Femur (tissue), 1 donor: Measurements from ENCODE around the gene LRP2.
"Not testable (repeated sequence)": the region's sequence is repeated elsewhere in the genome, so short reads cannot be mapped to it uniquely, and the experiment has no call there.

Experiments used
- DNase-seq: peaks from one replicate; pipeline ENCODE4 v3.0.0-alpha.2; 2017

The LRP2 gene

DNA sequence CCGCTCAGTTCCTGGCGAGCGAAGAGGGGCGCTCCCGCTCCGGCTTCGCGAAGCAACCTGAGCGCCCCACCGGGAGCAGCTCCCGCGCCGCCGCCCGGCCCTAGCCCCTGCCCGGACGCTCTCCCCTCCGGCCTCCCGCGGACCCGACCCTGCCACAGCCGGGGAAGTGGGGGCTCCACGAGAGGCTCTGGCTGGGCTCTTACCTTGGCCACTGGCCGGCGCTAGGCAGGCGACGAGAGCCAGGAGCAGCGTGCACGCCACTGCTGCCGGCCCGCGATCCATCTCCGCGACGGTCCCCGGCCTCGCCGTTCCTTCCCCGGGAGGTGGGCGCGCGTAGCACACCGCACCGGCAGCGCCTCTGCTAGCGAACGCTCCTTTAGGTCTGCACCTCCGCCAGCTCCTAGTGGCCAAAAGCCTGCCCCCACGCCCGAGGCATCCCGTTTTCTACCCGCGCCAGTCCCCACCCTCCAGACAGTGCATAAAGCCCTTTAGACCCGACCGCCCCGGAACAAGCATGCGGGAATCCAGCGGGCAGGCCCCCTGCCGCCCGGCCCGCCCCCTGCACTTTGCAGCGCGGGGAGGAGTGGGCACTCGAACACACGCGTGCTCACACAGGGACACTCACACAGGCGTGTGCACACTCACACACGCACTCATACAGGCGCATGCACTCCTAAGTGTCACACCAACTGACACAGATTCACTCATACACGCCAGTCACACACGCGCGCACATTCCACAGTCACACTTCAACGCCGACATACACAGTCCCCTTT, at the start of gene LRP2:
TSS of gene LRP2 (minus strand) at position 417 of the 776 bp plus-strand sequence. CDS start at position 282, 135 bp downstream.
- DNase-seq: peak; percentile 18

DNA sequence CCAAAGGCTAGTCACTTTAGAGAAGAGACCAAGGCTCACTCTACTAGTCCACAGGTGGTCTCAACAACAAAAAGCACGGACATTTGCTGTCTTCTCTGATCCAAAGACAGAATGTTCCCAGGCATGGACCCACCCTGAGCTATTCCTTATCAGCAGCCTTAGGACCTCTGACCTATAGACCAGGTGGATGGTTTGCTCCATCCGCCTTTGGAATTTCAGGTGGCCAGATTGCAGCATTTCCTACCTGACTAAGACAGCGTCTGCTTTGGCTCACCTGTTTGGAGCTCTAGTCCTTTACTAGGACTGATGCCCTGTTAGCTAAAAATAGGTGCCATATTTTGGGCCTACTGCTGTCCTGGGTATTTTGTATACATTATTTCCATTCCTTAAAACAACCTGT, 44.6 kb upstream of the LRP2 start:
- no peak for DNase-seq

GRCh38 chr2:169399491-169399890, 37.2 kb upstream of the LRP2 start:
- not testable (repeated sequence) for DNase-seq

GRCh38 chr2:169397697-169398096, 35.4 kb upstream of the LRP2 start:
- DNase-seq: no peak

DNA sequence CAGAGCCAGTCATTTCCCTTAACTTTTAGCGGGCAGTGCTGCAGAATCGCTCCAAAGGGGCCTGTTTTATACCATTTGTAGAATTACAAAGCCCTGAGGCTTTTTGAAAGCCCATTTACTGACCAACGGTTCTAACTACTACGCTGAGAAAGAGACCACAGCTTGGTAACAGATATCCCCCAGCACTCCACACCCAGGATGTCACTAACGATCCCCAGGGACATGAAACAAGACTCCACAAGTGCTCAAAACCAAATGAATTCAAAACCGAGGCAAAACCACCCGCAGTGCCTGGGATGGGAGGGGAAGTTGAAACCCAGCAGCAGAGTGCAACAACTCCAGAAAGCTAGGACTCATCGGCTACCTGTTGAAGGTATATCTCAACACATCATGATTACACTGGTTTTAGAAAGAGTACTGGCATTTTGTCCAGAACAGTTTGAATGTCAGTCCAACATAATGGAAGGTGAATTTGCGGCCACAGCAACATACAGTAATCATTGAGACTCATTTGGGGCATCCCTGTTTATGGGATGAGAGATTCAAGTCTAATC, 33.6 kb upstream of the LRP2 start:
- DNase-seq: no peak

- no peak for DNase-seq
These were observed 30.8 kb upstream of the LRP2 start for GRCh38 chr2:169393068-169393590.

GRCh38 chr2:169391236-169391635, 28.9 kb upstream of the LRP2 start:
- DNase-seq: no peak

DNA sequence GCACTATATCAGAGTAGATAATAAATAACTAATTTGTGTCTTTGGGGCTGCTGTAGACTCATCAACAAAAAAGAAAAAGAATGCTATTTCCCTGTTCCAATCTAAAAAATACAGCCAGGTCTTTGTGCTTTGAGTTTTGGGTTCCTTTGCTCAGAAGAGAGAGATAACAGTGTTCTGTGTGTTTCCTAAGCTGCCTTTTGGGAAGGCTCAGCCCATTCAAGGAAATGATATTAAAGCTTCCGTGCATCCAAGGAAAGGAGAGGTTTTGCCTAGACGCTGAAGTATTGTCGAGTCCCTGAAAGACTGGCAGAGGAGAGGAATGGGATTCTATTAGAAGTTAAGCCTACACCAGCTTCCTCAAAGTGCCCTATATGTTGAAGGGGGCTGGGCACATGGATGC, 25.8 kb upstream of the LRP2 start:
- no peak for DNase-seq

DNA sequence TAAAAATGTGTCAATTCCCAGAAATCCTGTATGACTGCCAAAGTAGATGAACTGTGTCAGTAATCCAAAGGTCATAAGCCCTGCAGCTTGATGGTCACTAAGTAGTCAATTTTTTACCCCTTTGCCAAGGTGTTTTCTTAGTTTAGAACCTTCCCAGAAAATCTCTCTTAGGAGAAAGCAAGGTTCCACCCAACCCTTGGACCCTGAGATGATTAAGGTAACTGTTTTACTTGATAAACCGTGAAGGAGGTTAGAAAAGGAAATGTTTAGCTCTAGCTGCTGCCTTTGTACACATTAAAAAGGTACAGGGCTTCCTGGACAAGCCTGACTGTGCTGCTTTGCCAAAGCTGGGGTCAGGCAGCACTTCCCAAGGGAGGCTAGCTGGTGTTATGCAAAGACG, 24.4 kb upstream of the LRP2 start:
- no peak for DNase-seq

DNA sequence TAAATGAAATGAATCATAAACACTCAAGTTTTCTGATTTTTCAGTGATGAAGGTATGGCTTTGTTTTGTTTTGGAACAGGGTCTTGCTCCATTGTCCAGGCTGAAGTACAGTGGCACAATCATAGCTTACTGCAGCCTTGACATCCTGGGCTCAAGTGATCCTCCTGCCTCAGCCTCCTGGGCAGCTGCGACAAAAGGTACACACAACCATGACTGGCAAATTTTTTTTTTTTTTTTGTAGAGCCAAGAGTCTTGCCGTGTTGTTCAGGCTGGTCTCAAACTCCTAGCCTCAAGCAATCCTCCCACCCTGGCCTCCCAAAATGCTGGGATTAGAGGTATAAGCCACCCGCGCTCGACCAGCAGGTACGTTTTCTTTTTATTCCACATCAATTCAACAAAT, 22.5 kb upstream of the LRP2 start:
- no peak for DNase-seq

GRCh38 chr2:169372561-169372960, 10.2 kb upstream of the LRP2 start:
- DNase-seq: no peak

DNA sequence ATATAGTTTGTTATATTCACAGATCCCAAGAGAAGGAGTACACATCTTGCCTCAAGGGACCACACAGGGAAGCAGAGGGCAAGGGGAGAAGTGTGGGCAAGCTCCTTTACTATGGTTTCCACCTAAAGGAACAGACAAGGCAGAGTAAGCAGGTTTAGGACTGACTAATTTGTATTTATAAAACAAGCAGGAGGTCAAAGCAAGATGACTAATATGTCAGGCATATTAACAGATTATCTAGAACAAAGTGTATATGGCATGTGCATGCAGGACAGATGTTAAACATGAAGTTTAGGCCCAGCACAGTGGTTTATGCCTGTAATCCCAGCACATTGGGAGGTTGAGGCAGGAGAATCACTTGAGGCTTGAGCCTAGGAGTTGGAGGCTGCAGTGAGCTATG, 3.7 kb upstream of the LRP2 start:
- no peak for DNase-seq

DNA sequence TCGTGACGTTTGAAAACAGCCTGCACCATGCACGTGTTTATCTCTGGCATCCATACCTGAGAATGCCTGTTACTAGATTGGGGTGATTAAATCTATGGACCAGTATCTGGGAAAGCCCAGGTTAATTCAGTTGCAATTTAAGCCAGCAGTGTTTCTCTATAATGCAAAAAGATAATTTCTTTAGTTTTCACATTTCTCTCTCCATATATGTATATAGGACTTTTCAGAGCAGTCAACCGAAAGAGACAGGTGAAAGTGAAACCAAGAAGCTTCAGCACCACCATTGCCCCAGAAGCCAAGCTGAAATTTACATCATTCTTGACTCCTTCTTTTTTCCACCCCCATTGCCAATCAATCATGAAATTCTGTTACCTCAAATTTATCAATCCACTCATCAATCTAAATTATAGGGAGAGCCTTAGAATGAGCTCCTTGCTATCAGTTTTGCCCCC, 2.7 kb upstream of the LRP2 start:
- DNase-seq: no peak

GRCh38 chr2:169363560-169364150, 1.3 kb upstream of the LRP2 start:
- DNase-seq: peak; percentile 28

GRCh38 chr2:169362894-169363559, 693 bp upstream of the LRP2 start:
- DNase-seq: no peak

DNA sequence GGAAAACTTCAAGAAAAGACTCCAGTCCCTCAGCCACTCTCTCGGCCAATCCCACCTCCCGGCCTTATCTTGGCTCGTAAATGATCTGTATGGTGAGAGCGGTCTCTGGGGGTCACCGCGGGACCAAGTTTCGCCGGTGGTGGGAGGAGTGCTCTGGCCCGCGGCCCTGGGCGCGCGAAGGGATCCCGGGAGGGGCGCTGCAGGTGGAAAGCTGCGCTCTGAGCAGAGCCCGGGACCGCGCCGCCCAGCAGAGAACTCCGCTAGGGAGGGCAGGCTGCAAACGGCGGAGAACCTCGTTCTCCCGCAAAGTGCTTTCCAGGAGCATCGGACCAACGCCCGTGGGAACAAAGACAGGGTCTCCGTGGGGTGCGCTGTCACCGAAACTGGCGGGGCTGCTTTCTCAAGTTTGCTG, 622 bp downstream of the LRP2 start:
- DNase-seq: peak; percentile 20

GRCh38 chr2:169360984-169361705, 1.2 kb downstream of the LRP2 start:
- no peak for DNase-seq

- DNase-seq: no peak
These were observed 4.3 kb downstream of the LRP2 start for GRCh38 chr2:169358016-169358415.

GRCh38 chr2:169354244-169354643, 8.1 kb downstream of the LRP2 start:
- DNase-seq: no peak

- DNase-seq: no peak
These were observed 10.6 kb downstream of the LRP2 start for GRCh38 chr2:169351725-169352124.

GRCh38 chr2:169349535-169349934, 12.8 kb downstream of the LRP2 start:
- DNase-seq: no peak

- no peak for DNase-seq
These were observed 13.9 kb downstream of the LRP2 start for GRCh38 chr2:169348321-169349024.
